ENCODE results near the gene OPTC.

DNA sequence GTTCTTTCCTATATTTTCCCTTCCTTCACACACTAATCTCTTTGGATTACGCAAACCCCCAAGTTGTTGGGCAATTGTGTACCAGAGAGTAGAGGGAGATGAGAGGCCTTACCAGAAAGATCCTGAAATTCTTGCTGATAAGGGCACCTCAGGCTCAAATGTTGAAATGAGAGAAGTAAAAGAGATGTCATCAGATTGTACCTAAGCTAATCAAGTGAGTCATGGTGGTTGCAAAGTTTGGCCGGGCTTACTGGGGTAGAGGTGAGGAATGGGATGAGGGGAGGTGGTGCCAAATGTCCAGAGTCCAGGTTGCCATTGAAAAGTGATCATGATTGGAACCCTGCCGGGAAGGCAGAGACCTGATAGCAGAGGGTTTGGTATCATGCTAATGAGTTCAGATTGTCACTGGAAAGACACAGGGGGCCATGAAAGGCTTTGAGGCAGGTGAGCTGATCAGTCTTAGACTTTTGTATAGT lies 43.1 kb downstream of the OPTC start:
- TF ChIP-seq ARNTL (CRISPR knock-in tag; IDR thresholded peaks at IDR 0.05; ENCODE audit: borderline replicate concordance, low read depth) (no peak), ZFP3 (CRISPR knock-in tag; IDR thresholded peaks at IDR 0.05) (no peak), ZNF565 (CRISPR knock-in tag; conservative IDR thresholded peaks at IDR 0.05; ENCODE audit: low read depth) (no peak), PPARA (CRISPR knock-in tag; IDR thresholded peaks at IDR 0.05; ENCODE audit: borderline replicate concordance) (no peak), ZFP30 (CRISPR knock-in tag; IDR thresholded peaks at IDR 0.05) (no peak)

All from SK-N-SH treated with all-trans-retinoic acid at 6 μM for 48 hours (cell line).